GM18868 (cell line): ENCODE data around the gene PITX1.
A peak's percentile ranks its signal among the peaks of the same experiment; 100 is the strongest.

ENCODE experiments used
- ATAC-seq: cut with Tn5 transposase; IDR thresholded peaks from one replicate; pipeline ENCODE4 v1.9.1; 2021; ENCODE audit warnings: mild to moderate bottlenecking, moderate library complexity; ENCODE audit not compliant: unreplicated experiment

Gene PITX1

GRCh38 chr5:135062216-135063055, 28.4 kb upstream of the PITX1 start:
- ATAC-seq: no peak

- ATAC-seq: no peak
These were observed 27.0 kb upstream of the PITX1 start for GRCh38 chr5:135061001-135061400.

GRCh38 chr5:135060021-135060420, 26.0 kb upstream of the PITX1 start:
- ATAC-seq: no peak

- ATAC-seq: no peak
These were observed 25.2 kb upstream of the PITX1 start for GRCh38 chr5:135059000-135059923.

GRCh38 chr5:135058331-135058732, 24.3 kb upstream of the PITX1 start:
- no peak for ATAC-seq

GRCh38 chr5:135057233-135057632, 23.2 kb upstream of the PITX1 start:
- ATAC-seq: no peak

- ATAC-seq: no peak
These were observed 22.4 kb upstream of the PITX1 start for GRCh38 chr5:135056316-135057030.

GRCh38 chr5:135055396-135055795, 21.4 kb upstream of the PITX1 start:
- ATAC-seq: no peak

GRCh38 chr5:135054546-135054945, 20.5 kb upstream of the PITX1 start:
- no peak for ATAC-seq

GRCh38 chr5:135053989-135054388, 20.0 kb upstream of the PITX1 start:
- ATAC-seq: no peak

- ATAC-seq: peak; percentile 93
These were observed 19.2 kb upstream of the PITX1 start for GRCh38 chr5:135053278-135053677.

- ATAC-seq: no peak
These were observed 18.6 kb upstream of the PITX1 start for GRCh38 chr5:135052511-135053145.

GRCh38 chr5:135051872-135052271, 17.8 kb upstream of the PITX1 start:
- ATAC-seq: no peak

- ATAC-seq: no peak
These were observed 17.4 kb upstream of the PITX1 start for GRCh38 chr5:135051399-135051798.

GRCh38 chr5:135050244-135050767, 16.3 kb upstream of the PITX1 start:
- no peak for ATAC-seq

GRCh38 chr5:135048930-135049329, 14.9 kb upstream of the PITX1 start:
- no peak for ATAC-seq

- no peak for ATAC-seq
These were observed 14.3 kb upstream of the PITX1 start for GRCh38 chr5:135048286-135048685.

- ATAC-seq: no peak
These were observed 13.3 kb upstream of the PITX1 start for GRCh38 chr5:135047347-135047695.

GRCh38 chr5:135046661-135047346, 12.8 kb upstream of the PITX1 start:
- no peak for ATAC-seq

GRCh38 chr5:135045488-135045887, 11.5 kb upstream of the PITX1 start:
- no peak for ATAC-seq
